ENCODE results near the gene SCG5.

Gene SCG5

GRCh38 chr15:32698773-32699390, 57.4 kb downstream of the SCG5 start:
- H2AFZ ChIP-seq (ENCODE audit: low read depth, low read length): no peak overlapping the region
- H3K9ac ChIP-seq (ENCODE audit: low read length): no peak overlapping the region
- no peaks in the 10 kb centered on the region for H3K79me2 ChIP-seq (ENCODE audit: low read length)
- H4K20me1 ChIP-seq (ENCODE audit: insufficient read depth, low read length): no peaks in the 10 kb centered on the region
- peaks cover 2% of the 10 kb centered on the region; the same call in 1 of the 2 replicates for H3K4me1 ChIP-seq (ENCODE audit: low read length)
- H3K9me3 ChIP-seq (ENCODE audit: insufficient read depth, low read length): no peaks in the 10 kb centered on the region
- H3K27ac ChIP-seq (ENCODE audit: low read length): no peak overlapping the region
- H3K4me3 ChIP-seq (ENCODE audit: low read length): no peak overlapping the region
- no peak overlapping the region for H3K4me2 ChIP-seq (ENCODE audit: low read length)
- TF ChIP-seq EZH2phosphoT487 (IDR thresholded peaks at IDR 0.05; ENCODE audit: low read depth) (no peak), CTCF (IDR thresholded peaks at IDR 0.05; ENCODE audit: low read depth, low read length) (no peak)
- no peaks in the 10 kb centered on the region for H3K36me3 ChIP-seq (replicated peaks; ENCODE audit: low read depth, low read length)
- H3K27me3 ChIP-seq (ENCODE audit: low read depth, low read length): peaks cover 21% of the 10 kb centered on the region

- H3K27me3 ChIP-seq (ENCODE audit: low read depth, low read length): peaks cover 38% of the 10 kb centered on the region
- no peaks in the 10 kb centered on the region for H3K9me3 ChIP-seq (ENCODE audit: insufficient read depth, low read length)
- TF ChIP-seq CTCF (IDR thresholded peaks at IDR 0.05; ENCODE audit: low read depth, low read length): no peak
- TF ChIP-seq EZH2phosphoT487 (IDR thresholded peaks at IDR 0.05; ENCODE audit: low read depth): no peak
- H3K27ac ChIP-seq (ENCODE audit: low read length): no peak overlapping the region
- no peak overlapping the region for H3K4me2 ChIP-seq (ENCODE audit: low read length)
- H2AFZ ChIP-seq (ENCODE audit: low read depth, low read length): no peak overlapping the region
- peaks cover 2% of the 10 kb centered on the region; the same call in 1 of the 2 replicates for H3K4me1 ChIP-seq (ENCODE audit: low read length)
- no peaks in the 10 kb centered on the region for H4K20me1 ChIP-seq (ENCODE audit: insufficient read depth, low read length)
- H3K9ac ChIP-seq (ENCODE audit: low read length): no peak overlapping the region
- no peaks in the 10 kb centered on the region for H3K79me2 ChIP-seq (ENCODE audit: low read length)
- H3K4me3 ChIP-seq (ENCODE audit: low read length): no peak overlapping the region
- H3K36me3 ChIP-seq (replicated peaks; ENCODE audit: low read depth, low read length): no peaks in the 10 kb centered on the region
Observed at GRCh38 chr15:32700501-32701150, 59.1 kb downstream of the SCG5 start.

- peaks cover 51% of the 10 kb centered on the region for H3K27me3 ChIP-seq (ENCODE audit: low read depth, low read length)
- no peaks in the 10 kb centered on the region for H4K20me1 ChIP-seq (ENCODE audit: insufficient read depth, low read length)
- H3K79me2 ChIP-seq (ENCODE audit: low read length): no peaks in the 10 kb centered on the region
- peaks cover 2% of the 10 kb centered on the region; the same call in 1 of the 2 replicates for H3K4me1 ChIP-seq (ENCODE audit: low read length)
- no peaks in the 10 kb centered on the region for H3K9me3 ChIP-seq (ENCODE audit: insufficient read depth, low read length)
- TF ChIP-seq CTCF (IDR thresholded peaks at IDR 0.05; ENCODE audit: low read depth, low read length) (no peak), EZH2phosphoT487 (IDR thresholded peaks at IDR 0.05; ENCODE audit: low read depth) (no peak)
- no peak overlapping the region for H3K9ac ChIP-seq (ENCODE audit: low read length)
- H3K4me2 ChIP-seq (ENCODE audit: low read length): no peak overlapping the region
- H3K4me3 ChIP-seq (ENCODE audit: low read length): no peak overlapping the region
- H2AFZ ChIP-seq (ENCODE audit: low read depth, low read length): no peak overlapping the region
- H3K27ac ChIP-seq (ENCODE audit: low read length): no peak overlapping the region
- no peaks in the 10 kb centered on the region for H3K36me3 ChIP-seq (replicated peaks; ENCODE audit: low read depth, low read length)
Observed at GRCh38 chr15:32701863-32702262, 60.4 kb downstream of the SCG5 start.

- TF ChIP-seq CTCF (IDR thresholded peaks at IDR 0.05; ENCODE audit: low read depth, low read length) (no peak), EZH2phosphoT487 (IDR thresholded peaks at IDR 0.05; ENCODE audit: low read depth) (no peak)
- no peak overlapping the region for H3K27ac ChIP-seq (ENCODE audit: low read length)
- peaks cover 71% of the 10 kb centered on the region for H3K27me3 ChIP-seq (ENCODE audit: low read depth, low read length)
- H3K4me2 ChIP-seq (ENCODE audit: low read length): no peak overlapping the region
- H2AFZ ChIP-seq (ENCODE audit: low read depth, low read length): no peak overlapping the region
- no peaks in the 10 kb centered on the region for H3K9me3 ChIP-seq (ENCODE audit: insufficient read depth, low read length)
- H3K4me1 ChIP-seq (ENCODE audit: low read length): peaks cover 2% of the 10 kb centered on the region; the same call in 1 of the 2 replicates
- no peaks in the 10 kb centered on the region for H3K36me3 ChIP-seq (replicated peaks; ENCODE audit: low read depth, low read length)
- no peak overlapping the region for H3K4me3 ChIP-seq (ENCODE audit: low read length)
- H3K9ac ChIP-seq (ENCODE audit: low read length): no peak overlapping the region
- H4K20me1 ChIP-seq (ENCODE audit: insufficient read depth, low read length): no peaks in the 10 kb centered on the region
- H3K79me2 ChIP-seq (ENCODE audit: low read length): no peaks in the 10 kb centered on the region
Observed at GRCh38 chr15:32704395-32704981, 63.0 kb downstream of the SCG5 start.

Measured in OCI-LY3 (cell line).